Epithelial cell of esophagus (primary cell): ENCODE measurements around the gene CCL20.
A peak's percentile ranks its signal among the peaks of the same experiment; 100 is the strongest.

ENCODE experiments used
- DNase-seq: peaks from one replicate; pipeline ENCODE4 v3.0.0; 2010; ENCODE audit warnings: low read depth
- H3K4me3 ChIP-seq: 2 replicates; pipeline ENCODE4 v1.5.1; 2011; ENCODE audit warnings: mild to moderate bottlenecking, low read length, control low read depth
- TF ChIP-seq, protein P1 (sequence below): IDR thresholded peaks from 2 replicates; pipeline ENCODE4 v1.5.1; 2011; ENCODE audit warnings: low read depth, mild to moderate bottlenecking, low read length, control low read depth, inconsistent platforms; ENCODE audit not compliant: insufficient read depth; ENCODE audit errors: missing control alignments

The CCL20 gene

DNA sequence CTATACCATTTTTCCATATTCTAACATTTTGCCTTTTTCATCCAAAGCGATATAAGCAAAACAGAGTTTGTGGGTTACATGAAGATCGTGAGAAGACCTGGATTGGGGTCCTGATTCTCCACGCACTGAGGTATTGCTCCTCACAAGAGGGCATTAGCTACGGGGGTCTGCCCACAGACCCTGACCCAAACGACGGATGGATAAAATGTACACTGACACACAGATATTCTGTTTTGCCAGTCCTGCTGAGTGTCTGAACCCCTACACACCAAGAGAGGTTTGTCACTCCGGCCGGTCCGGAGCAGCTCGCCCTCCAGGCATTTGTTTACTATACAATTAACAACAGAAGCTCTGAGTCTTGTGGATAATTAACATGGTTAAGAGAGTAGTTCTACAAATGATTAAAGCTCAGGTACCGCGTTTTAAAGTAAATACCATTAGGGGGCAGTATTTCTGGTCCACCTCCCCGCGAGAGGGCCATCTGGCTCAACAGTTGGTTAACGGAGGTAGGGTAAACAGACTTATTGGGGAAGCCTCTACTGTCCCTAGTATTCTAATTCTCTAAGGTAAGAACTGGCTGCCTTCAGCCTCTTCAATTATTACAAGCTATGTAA lies 39.5 kb upstream of the CCL20 start:
- DNase-seq = peak; percentile 7
- H3K4me3 ChIP-seq = no peak overlapping the region
- TF ChIP-seq, protein P1, sequence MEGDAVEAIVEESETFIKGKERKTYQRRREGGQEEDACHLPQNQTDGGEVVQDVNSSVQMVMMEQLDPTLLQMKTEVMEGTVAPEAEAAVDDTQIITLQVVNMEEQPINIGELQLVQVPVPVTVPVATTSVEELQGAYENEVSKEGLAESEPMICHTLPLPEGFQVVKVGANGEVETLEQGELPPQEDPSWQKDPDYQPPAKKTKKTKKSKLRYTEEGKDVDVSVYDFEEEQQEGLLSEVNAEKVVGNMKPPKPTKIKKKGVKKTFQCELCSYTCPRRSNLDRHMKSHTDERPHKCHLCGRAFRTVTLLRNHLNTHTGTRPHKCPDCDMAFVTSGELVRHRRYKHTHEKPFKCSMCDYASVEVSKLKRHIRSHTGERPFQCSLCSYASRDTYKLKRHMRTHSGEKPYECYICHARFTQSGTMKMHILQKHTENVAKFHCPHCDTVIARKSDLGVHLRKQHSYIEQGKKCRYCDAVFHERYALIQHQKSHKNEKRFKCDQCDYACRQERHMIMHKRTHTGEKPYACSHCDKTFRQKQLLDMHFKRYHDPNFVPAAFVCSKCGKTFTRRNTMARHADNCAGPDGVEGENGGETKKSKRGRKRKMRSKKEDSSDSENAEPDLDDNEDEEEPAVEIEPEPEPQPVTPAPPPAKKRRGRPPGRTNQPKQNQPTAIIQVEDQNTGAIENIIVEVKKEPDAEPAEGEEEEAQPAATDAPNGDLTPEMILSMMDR = no peak

DNA sequence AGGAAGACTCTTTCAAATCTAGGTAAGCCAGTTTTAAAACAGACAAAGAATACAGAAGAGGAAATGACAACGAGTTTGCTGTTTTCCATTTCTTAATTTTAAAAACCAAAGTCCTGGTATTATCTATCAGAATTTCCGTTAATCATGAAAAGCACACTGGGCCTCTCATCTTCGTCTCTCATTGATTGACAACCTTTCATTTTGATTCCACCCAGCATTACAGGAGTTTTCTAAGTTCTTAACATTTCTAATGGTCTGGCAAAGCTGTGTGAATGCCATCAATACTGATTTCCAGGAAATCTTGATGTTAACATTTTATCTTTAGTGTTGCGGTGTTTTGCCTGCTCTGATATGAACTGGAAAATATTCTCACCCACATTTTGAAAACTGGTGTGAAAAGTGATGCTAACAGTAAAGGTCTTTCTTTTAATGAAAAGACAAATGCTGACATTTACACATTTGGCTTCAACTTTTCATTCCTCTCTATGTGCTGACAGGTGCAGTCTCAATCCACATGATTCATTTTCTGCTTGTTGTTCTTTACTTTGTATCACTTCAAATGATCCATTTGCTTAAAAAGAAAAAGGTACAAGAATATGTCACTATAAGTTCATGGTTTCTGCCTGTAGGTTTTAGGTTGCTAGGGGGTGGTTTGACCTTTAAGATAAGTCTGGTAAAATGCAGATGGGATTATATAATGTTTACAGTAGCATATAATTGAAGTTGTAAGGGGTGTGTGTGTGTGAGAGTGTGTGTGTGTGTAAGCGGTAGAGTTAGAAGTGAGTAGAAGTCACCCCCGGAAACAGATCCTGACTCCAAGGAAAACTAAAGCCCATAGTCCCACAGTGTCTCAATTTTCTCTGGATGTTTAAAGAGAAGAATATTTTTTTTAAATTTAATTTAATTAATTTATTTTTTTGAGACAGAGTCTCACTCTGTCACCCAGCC lies 38.5 kb upstream of the CCL20 start:
- TF ChIP-seq, protein P1 = no peak
- no peak overlapping the region for H3K4me3 ChIP-seq
- no peak for DNase-seq

DNA sequence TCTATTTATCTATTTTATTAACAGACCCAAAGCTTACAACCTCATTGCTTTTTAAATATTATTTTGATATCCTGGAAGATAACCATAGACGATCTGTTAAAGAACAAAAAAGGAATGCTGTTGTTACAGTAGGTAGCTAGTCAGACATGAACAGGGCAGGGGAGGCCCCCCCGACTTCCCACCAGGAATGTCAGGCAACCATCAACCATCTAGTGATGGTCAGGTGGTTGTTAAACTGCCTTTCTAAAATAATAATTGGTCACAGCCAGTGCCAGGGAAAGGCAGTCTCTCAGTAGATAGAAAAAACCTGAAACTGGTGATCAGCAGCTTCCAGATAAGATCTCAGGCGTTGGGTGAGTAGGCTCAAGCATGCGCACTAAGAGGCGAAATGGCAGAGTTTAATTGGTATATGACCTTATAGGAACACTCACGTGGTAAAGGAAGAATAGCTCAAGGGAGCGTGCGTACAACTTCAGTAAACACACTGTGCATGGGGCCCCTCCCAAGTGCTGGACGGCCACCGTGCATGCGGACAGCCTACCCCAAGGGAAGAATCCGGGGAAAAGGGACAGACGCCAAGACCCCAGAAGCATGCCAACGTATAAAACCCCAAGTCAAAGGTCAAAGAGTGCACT lies 32.5 kb upstream of the CCL20 start:
- TF ChIP-seq, protein P1 = no peak
- no peak for DNase-seq
- H3K4me3 ChIP-seq = no peak overlapping the region

DNA sequence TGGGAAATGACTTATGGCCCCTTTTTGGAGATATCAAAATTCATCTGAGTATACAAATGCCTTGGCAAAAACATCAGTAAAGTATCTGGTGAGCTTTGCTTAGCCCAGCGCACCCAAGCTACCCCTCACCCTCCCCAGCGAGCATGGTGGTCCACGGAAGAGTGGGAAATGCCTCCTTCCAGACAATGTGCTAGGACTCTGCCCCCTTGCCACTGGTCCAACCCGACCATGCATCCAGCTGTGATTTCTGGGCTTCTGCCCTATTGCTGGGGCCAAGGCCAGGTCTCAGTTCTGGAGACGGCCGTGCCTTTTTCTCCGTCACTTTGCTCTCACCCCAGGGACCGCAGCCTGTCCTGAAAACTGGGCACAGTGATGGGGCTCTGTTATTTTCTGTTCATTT lies 31.8 kb upstream of the CCL20 start:
- TF ChIP-seq, protein P1 = no peak
- H3K4me3 ChIP-seq = no peak overlapping the region
- no peak for DNase-seq

DNA sequence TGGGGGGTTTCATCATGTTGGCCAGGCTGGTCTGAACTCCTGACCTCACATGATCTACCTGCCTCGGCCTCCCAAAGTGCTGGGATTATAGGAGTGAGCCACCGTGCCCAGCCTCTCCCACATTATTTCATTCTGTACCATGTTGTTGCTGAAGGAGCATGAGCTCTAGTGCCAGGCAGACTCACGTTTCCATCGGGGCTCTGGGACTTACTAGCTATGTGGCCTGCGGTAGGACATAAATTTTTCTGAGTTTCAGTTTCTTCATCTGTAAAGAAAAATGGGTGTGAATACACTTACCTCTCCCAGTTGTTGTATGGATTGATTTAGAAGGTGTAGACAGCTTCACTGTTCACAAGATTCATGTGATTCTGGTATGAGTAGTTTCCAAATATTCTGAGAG lies 30.8 kb upstream of the CCL20 start:
- H3K4me3 ChIP-seq = no peak overlapping the region
- TF ChIP-seq, protein P1 = no peak
- no peak for DNase-seq

DNA sequence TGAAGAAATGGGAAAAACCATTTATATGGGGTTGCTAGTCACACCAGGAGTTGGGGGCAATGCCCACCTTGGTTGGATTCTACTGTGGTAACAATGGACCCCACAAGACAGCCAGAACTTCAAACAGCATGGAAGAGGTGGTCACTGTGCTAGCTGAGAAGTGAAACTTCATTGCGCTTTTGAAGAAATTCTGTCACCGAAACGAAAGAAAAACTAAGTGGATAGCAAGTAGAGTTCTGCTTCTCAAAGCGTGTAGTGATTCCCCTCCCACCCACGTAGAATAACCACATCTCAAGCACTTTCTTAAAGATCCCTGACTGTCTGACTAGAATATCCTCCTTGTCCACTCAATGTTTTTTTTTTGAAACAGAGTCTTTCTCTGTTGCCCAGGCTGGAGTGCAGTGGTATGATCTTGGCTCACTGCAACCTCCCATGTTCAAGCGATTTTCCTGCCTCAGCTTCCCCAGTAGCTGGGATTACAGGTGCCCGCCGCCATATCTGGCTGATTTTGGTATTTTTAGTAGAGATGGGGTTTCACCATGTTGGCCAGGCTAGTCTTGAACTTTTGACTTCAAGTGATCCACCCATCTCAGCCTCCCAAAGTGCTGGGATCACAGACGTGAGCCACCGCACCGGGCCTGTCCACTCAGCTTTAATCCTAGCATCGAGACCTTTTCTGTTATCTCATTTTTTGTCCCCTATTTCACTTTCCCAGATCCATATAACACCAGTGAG lies 30.1 kb upstream of the CCL20 start:
- no peak overlapping the region for H3K4me3 ChIP-seq
- DNase-seq = no peak
- TF ChIP-seq, protein P1 = no peak
